OCI-LY7 (cell line): ENCODE measurements around the gene TLE5. TPM values are rescaled to one million over a fixed set of nuclear protein-coding genes. Genes with fewer than 3 reads are reported as not detected.

ENCODE experiments used
- BruUV-seq: library from RNA; stranded (reverse); fragments of 400-500 nt; replicated peaks from 2 replicates; lab custom pipeline; 2021; lab: Mats Ljungman, UMichigan
- CTCF ChIA-PET: fragments of 300-600 bp; sonication (Branson Sonifier 250); formaldehyde crosslinking; loops from one replicate; lab custom pipeline; 2022; ENCODE audit warnings: antibody characterized with exemption; ENCODE audit not compliant: unreplicated experiment; lab: Charles Lee
- POLR2A ChIA-PET: fragments of 300-600 bp; sonication (Branson Sonifier 250); formaldehyde crosslinking; loops from one replicate; lab custom pipeline; 2022; ENCODE audit warnings: antibody characterized with exemption; lab: Charles Lee
- DNase-seq: peaks from one replicate; pipeline ENCODE4 v3.0.0-alpha.2; 2015; ENCODE audit warnings: low spot score
- H2AFZ ChIP-seq: fragments of 200-600 bp; sonication (generic), shearing (Covaris generic); 2 replicates; pipeline ENCODE4 v1.6.1; 2014; ENCODE audit warnings: mild to moderate bottlenecking, antibody characterized with exemption, low read length, moderate library complexity
- H3K27ac ChIP-seq: fragments of 200-600 bp; sonication (generic); 2 replicates; pipeline ENCODE4 v1.5.1; 2014; ENCODE audit warnings: mixed run types, low read depth, mild to moderate bottlenecking, moderate library complexity, low read length, inconsistent platforms; ENCODE audit not compliant: poor library complexity, severe bottlenecking
- H3K36me3 ChIP-seq: fragments of 200-600 bp; sonication (generic); 2 replicates; pipeline ENCODE4 v1.6.1; 2014; ENCODE audit warnings: mild to moderate bottlenecking, antibody characterized with exemption, low read length, moderate library complexity, mixed read lengths; ENCODE audit not compliant: insufficient read depth
- H3K4me1 ChIP-seq: fragments of 200-600 bp; sonication (generic); 2 replicates; pipeline ENCODE4 v1.5.1; 2014; ENCODE audit warnings: mild to moderate bottlenecking, low read length; ENCODE audit not compliant: insufficient read depth, poor library complexity, severe bottlenecking
- H3K4me2 ChIP-seq: fragments of 200-600 bp; sonication (generic); 2 replicates; pipeline ENCODE4 v1.6.1; 2014; ENCODE audit warnings: mild to moderate bottlenecking, low read length
- H3K4me3 ChIP-seq: fragments of 200-600 bp; sonication (generic); 2 replicates; pipeline ENCODE4 v1.5.1; 2014; ENCODE audit warnings: mild to moderate bottlenecking, low read depth, low read length; ENCODE audit not compliant: poor library complexity, severe bottlenecking
- H3K79me2 ChIP-seq: fragments of 200-600 bp; sonication (generic); 2 replicates; pipeline ENCODE4 v1.6.1; 2016; ENCODE audit warnings: low read depth, mild to moderate bottlenecking, low read length, moderate library complexity, mixed read lengths; ENCODE audit not compliant: insufficient read depth
- H3K9me2 ChIP-seq: fragments of 200-600 bp; sonication (generic); 2 replicates; pipeline ENCODE4 v1.6.1; 2016; ENCODE audit warnings: mild to moderate bottlenecking, low read length, mixed read lengths; ENCODE audit not compliant: insufficient read depth
- H3K9me3 ChIP-seq: fragments of 200-600 bp; sonication (generic); 2 replicates; pipeline ENCODE4 v1.6.1; 2014; ENCODE audit warnings: mild to moderate bottlenecking, mixed run types, low read length, mixed read lengths
- H4K20me1 ChIP-seq: fragments of 200-600 bp; sonication (generic); 2 replicates; pipeline ENCODE4 v1.6.1; 2014; ENCODE audit warnings: mild to moderate bottlenecking, antibody characterized with exemption, low read length, moderate library complexity, mixed read lengths; ENCODE audit not compliant: insufficient read depth
- CTCF ChIP-seq: fragments of 200-600 bp; sonication (generic); conservative IDR thresholded peaks from 2 replicates; pipeline ENCODE4 v1.5.1; 2014; ENCODE audit warnings: mild to moderate bottlenecking, antibody characterized with exemption, low read length, moderate library complexity, mixed read lengths
- EZH2phosphoT487 ChIP-seq: fragments of 200-600 bp; sonication (generic); IDR thresholded peaks from 2 replicates; pipeline ENCODE4 v1.6.1; 2018; ENCODE audit warnings: low read depth, borderline replicate concordance, mild to moderate bottlenecking, mixed run types, antibody characterized with exemption, low read length, moderate library complexity, mixed read lengths
- intact Hi-C: fragments of 100-400 bp; cut with micrococcal nuclease; formaldehyde crosslinking; loops from one replicate; pipeline ENCODE4 v1.10.0; 2022; ENCODE audit not compliant: unreplicated experiment
- total RNA-seq, 2 experiments: library from RNA; depleted of rRNA in 1 of 2; stranded (reverse); fragments of >200 nt in 1 of 2; shearing (Covaris generic) in 1 of 2; gene quantifications; 2 replicates each; pipeline ENCODE4 v1.2.3, GENCODE V29; 2014 to 2022

TLE5 gene
- total RNA-seq, 2 experiments from 2014 or later: 376 to 424 TPM

DNA sequence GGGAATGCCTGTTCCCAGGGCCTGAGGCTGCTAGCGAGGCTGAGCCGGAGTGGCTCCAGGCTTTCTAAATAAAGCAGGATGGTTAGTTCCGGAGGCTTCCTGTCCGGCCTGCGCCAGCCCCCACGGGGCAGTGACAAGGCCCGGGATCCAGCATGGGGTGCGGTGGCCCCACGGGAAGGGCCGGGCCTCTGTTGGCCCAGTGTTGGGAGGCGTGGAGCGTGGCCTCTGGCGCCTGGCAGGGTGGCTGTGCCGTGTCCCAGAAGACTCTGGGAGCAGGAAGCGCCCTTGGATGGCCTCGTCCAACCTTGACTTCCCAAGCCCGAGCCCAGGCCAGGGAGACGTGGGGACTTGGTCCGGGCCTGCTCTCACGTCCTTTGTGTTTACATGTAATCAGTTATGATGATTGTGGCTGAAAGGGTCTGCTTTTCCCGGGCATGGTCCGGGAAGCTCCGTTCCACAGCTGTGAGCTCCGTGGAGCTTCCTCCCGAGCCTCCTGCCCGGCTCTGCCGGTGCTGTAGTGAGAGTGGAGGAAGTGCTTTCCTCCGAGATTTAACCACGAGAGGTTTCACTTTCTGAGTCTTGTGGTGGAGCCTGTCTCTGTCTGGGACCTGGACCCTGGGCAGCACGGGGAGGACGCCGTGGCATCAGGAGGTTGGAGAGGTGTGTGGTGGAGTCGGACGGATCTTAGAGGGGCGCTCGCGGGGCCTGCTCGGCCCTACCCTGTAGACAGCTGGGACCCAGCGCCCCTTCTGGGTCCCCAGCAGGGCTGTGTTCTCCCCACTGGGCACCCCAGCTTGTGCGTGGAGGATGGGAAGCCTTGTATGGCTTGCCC is 36.4 kb upstream of the TLE5 start:
- H2AFZ ChIP-seq: no peak overlapping the region
- no peak for TF ChIP-seq EZH2phosphoT487
- TF ChIP-seq CTCF: no peak
- no peak overlapping the region for H3K4me3 ChIP-seq
- peak; percentile 25 for DNase-seq
- H3K79me2 ChIP-seq: peaks cover 9% of the 10 kb centered on the region; the same call in 1 of the 2 replicates
- intact Hi-C loops: no loop called here
- BruUV-seq: no TSS peak
- no peaks in the 10 kb centered on the region for H3K36me3 ChIP-seq
- no peaks in the 10 kb centered on the region for H3K9me2 ChIP-seq
- POLR2A ChIA-PET: no interaction called here
- CTCF ChIA-PET: interaction anchor here (0.6 kb wide), 1 partner anchor 351 kb away, joined by 4 read pairs; no protein-coding TSS in a partner anchor
- peaks cover 19% of the 10 kb centered on the region; the same call in 1 of the 2 replicates for H4K20me1 ChIP-seq
- H3K4me2 ChIP-seq: peak overlapping the region; percentile 36
- H3K4me1 ChIP-seq: peaks cover 27% of the 10 kb centered on the region
- no peaks in the 10 kb centered on the region for H3K9me3 ChIP-seq
- no peak overlapping the region for H3K27ac ChIP-seq

GRCh38 chr19:3098141-3098514 is 35.8 kb upstream of the TLE5 start:
- peaks cover 19% of the 10 kb centered on the region; the same call in 1 of the 2 replicates for H4K20me1 ChIP-seq
- no TSS peak for BruUV-seq
- intact Hi-C loops: no loop called here

More at GRCh38 chr19:3098141-3098514, 35.8 kb upstream of the TLE5 start:
- ChIA-PET CTCF (no interaction called here), POLR2A (no interaction called here)
- Histone ChIP-seq H3K27ac (no peak overlapping the region), H3K9me2 (no peaks in the 10 kb centered on the region), H2AFZ (no peak overlapping the region), H3K36me3 (no peaks in the 10 kb centered on the region), H3K9me3 (no peaks in the 10 kb centered on the region), H3K4me1 (peaks cover 27% of the 10 kb centered on the region), H3K4me3 (no peak overlapping the region), H3K79me2 (peaks cover 9% of the 10 kb centered on the region; the same call in 1 of the 2 replicates), H3K4me2 (no peak overlapping the region; the same call in 1 of the 2 replicates)
- DNase-seq: no peak
- TF ChIP-seq EZH2phosphoT487: no peak
- no peak for TF ChIP-seq CTCF
